B cell (primary cell): Measurements from ENCODE around the gene ZSCAN10.

Experiments
- CTCF ChIP-seq: fragments of 200-600 bp; IDR thresholded peaks from one replicate; pipeline ENCODE4 v1.8.0; 2022; ENCODE audit warnings: antibody characterized with exemption, mild to moderate bottlenecking
- EZH2 ChIP-seq: IDR thresholded peaks from 2 replicates; pipeline ENCODE4 v1.6.1; 2012; ENCODE audit warnings: borderline replicate concordance, low read depth, mild to moderate bottlenecking, moderate library complexity, low read length; ENCODE audit not compliant: insufficient read depth, poor library complexity, severe bottlenecking

DNA sequence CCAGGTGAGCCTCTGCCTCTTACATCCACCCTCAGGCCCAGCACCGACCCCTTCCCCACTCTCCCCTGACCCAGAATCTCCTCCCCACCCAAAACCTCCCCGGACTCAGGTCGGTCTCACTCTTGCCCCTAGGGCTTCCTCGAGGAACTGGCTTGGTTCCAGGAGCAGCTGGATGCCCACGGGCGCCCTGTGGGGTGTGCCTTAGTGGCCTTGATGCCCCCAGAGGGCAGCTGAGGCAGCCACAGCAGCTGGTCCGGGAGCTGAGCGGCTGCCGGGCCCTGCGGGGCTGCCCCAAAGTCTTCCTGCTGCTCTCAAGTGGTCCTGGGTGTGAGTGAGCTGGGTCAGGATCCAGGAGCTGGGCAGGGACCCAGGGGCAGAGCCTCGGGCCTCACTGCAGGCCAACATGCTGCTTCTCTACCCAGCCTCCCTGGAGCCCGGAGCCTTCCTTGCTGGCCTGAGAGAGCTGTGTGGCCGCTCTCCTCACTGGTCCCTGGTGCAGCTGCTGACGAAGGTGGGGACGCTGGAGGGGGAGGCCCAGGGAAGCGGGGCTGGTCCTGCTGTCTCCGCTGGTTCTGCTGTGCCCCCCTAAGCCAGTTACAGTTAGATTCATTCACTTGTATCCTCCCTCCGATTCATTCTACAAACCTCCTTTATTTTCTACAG lies 45.4 kb upstream of the ZSCAN10 start:
- TF ChIP-seq CTCF: no peak
- no peak for TF ChIP-seq EZH2
